Astrocyte of the spinal cord (primary cell): ENCODE measurements around the gene STK25.

Experiments
- DNase-seq: peaks from one replicate; pipeline ENCODE4 v3.0.0; 2011; ENCODE audit warnings: low read depth, low spot score
- H3K4me3 ChIP-seq: 2 replicates; pipeline ENCODE4 v1.5.1; 2011; ENCODE audit warnings: low read depth, mild to moderate bottlenecking, low read length, moderate library complexity
- CTCF ChIP-seq: IDR thresholded peaks from 2 replicates; pipeline ENCODE4 v1.5.1; 2012; ENCODE audit warnings: low read depth, mild to moderate bottlenecking, low read length, inconsistent platforms
- in situ Hi-C: cut with HindIII; loops from 2 replicates; pipeline ENCODE4 v1.10.0; 2017; ENCODE audit warnings: low sequenced_read_pairs

STK25 gene

GRCh38 chr2:241540401-241540770, 32.0 kb upstream of the STK25 start:
- DNase-seq: no peak
- H3K4me3 ChIP-seq: no peak overlapping the region
- no peak for TF ChIP-seq CTCF
- in situ Hi-C loops: no loop called here

- DNase-seq: no peak
- in situ Hi-C loops: no loop called here
- H3K4me3 ChIP-seq: no peak overlapping the region
- no peak for TF ChIP-seq CTCF
Measured at GRCh38 chr2:241539616-241540374, 31.4 kb upstream of the STK25 start.

- TF ChIP-seq CTCF: no peak
- no peak for DNase-seq
- H3K4me3 ChIP-seq: no peak overlapping the region
- in situ Hi-C loops: no loop called here
Measured at GRCh38 chr2:241538838-241539615, 30.6 kb upstream of the STK25 start.

- in situ Hi-C loops: no loop called here
- no peak for TF ChIP-seq CTCF
- no peak for DNase-seq
- no peak overlapping the region for H3K4me3 ChIP-seq
Measured at GRCh38 chr2:241535871-241536655, 27.7 kb upstream of the STK25 start.

GRCh38 chr2:241534701-241535375, 26.5 kb upstream of the STK25 start:
- no peak for DNase-seq
- in situ Hi-C loops: no loop called here
- H3K4me3 ChIP-seq: no peak overlapping the region
- TF ChIP-seq CTCF: no peak

GRCh38 chr2:241534293-241534692, 25.9 kb upstream of the STK25 start:
- no peak for DNase-seq
- TF ChIP-seq CTCF: no peak
- in situ Hi-C loops: no loop called here
- no peak overlapping the region for H3K4me3 ChIP-seq
